Ishikawa (cell line): ENCODE results near the gene PARD3.

Experiments used
- CEBPB ChIP-seq: IDR thresholded peaks from 2 replicates; pipeline ENCODE4 v1.6.1; 2012
- CREB1 ChIP-seq: IDR thresholded peaks from 2 replicates; pipeline ENCODE4 v1.6.1; 2012; ENCODE audit warnings: low read depth
- EGR1 ChIP-seq: IDR thresholded peaks from 2 replicates; pipeline ENCODE4 v1.6.1; 2012
- EP300 ChIP-seq: IDR thresholded peaks from 2 replicates; pipeline ENCODE4 v1.6.1; 2012; ENCODE audit warnings: borderline replicate concordance
- MAX ChIP-seq: IDR thresholded peaks from 2 replicates; pipeline ENCODE4 v1.6.1; 2012
- RAD21 ChIP-seq: IDR thresholded peaks from 2 replicates; pipeline ENCODE4 v1.6.1; 2012; ENCODE audit warnings: low read depth
- REST ChIP-seq: IDR thresholded peaks from 2 replicates; pipeline ENCODE4 v1.6.1; 2012; ENCODE audit warnings: low read depth, mild to moderate bottlenecking
- TAF1 ChIP-seq: IDR thresholded peaks from 2 replicates; pipeline ENCODE4 v1.6.1; 2012; ENCODE audit warnings: low read depth, mild to moderate bottlenecking
- TCF12 ChIP-seq: IDR thresholded peaks from 2 replicates; pipeline ENCODE4 v1.6.1; 2012; ENCODE audit warnings: low read depth
- TEAD4 ChIP-seq: IDR thresholded peaks from 2 replicates; pipeline ENCODE4 v1.6.1; 2012
- USF1 ChIP-seq: IDR thresholded peaks from 2 replicates; pipeline ENCODE4 v1.6.1; 2012
- YY1 ChIP-seq: IDR thresholded peaks from 2 replicates; pipeline ENCODE4 v1.6.1; 2012; ENCODE audit warnings: low read depth
- ZBTB7A ChIP-seq: IDR thresholded peaks from 2 replicates; pipeline ENCODE4 v1.6.1; 2012; ENCODE audit warnings: low read depth

GRCh38 chr10:34116220-34116641, 698.9 kb downstream of the PARD3 start:
- no peak for TF ChIP-seq TEAD4
- TF ChIP-seq TAF1 = no peak
- TF ChIP-seq YY1 = no peak
- no peak for TF ChIP-seq RAD21
- TF ChIP-seq MAX = no peak
- no peak for TF ChIP-seq EGR1
- no peak for TF ChIP-seq CEBPB
- no peak for TF ChIP-seq ZBTB7A
- TF ChIP-seq REST = no peak
- no peak for TF ChIP-seq USF1
- TF ChIP-seq EP300 = no peak
- TF ChIP-seq CREB1 = no peak
- no peak for TF ChIP-seq TCF12
